ENCODE data around the gene ZNF235.
"Not testable (repeated sequence)": the region's sequence is repeated elsewhere in the genome, so short reads cannot be mapped to it uniquely, and the experiment has no call there.

Gene ZNF235

GRCh38 chr19:44304659-44305193, at the start of gene ZNF235:
TSS of gene ZNF235 (minus strand) at chr19:44305025. CDS start at chr19:44303404, 1,621 bp downstream.
- peak; percentile 95 for DNase-seq (ENCODE audit: low read depth)

GRCh38 chr19:44346556-44346955, 41.7 kb upstream of the ZNF235 start:
- no peak for DNase-seq (ENCODE audit: low read depth)

- no peak for DNase-seq (ENCODE audit: low read depth)
Observed at GRCh38 chr19:44345959-44346358, 41.1 kb upstream of the ZNF235 start.

- DNase-seq (ENCODE audit: low read depth), result no peak
Observed at GRCh38 chr19:44344255-44344654, 39.4 kb upstream of the ZNF235 start.

- DNase-seq (ENCODE audit: low read depth), result no peak
Observed at GRCh38 chr19:44341794-44342193, 37.0 kb upstream of the ZNF235 start.

- not testable (repeated sequence) for DNase-seq (ENCODE audit: low read depth)
Observed at GRCh38 chr19:44334639-44335038, 29.8 kb upstream of the ZNF235 start.

GRCh38 chr19:44332145-44332544, 27.3 kb upstream of the ZNF235 start:
- DNase-seq (ENCODE audit: low read depth), result no peak

- no peak for DNase-seq (ENCODE audit: low read depth)
Observed at GRCh38 chr19:44315883-44316282, 11.1 kb upstream of the ZNF235 start.

GRCh38 chr19:44313231-44313630, 8.4 kb upstream of the ZNF235 start:
- DNase-seq (ENCODE audit: low read depth), result no peak

GRCh38 chr19:44308011-44308410, 3.2 kb upstream of the ZNF235 start:
- peak; percentile 5 for DNase-seq (ENCODE audit: low read depth)

GRCh38 chr19:44306283-44306682, 1.5 kb upstream of the ZNF235 start:
- DNase-seq (ENCODE audit: low read depth), result no peak

GRCh38 chr19:44305457-44305856, 632 bp upstream of the ZNF235 start:
- DNase-seq (ENCODE audit: low read depth), result no peak

- peak; percentile 32 for DNase-seq (ENCODE audit: low read depth)
Observed at GRCh38 chr19:44303976-44304568, 753 bp downstream of the ZNF235 start.

- DNase-seq (ENCODE audit: low read depth), result no peak
Observed at GRCh38 chr19:44303320-44303719, 1.5 kb downstream of the ZNF235 start.

- no peak for DNase-seq (ENCODE audit: low read depth)
Observed at GRCh38 chr19:44284968-44285367, 19.9 kb downstream of the ZNF235 start.

- no peak for DNase-seq (ENCODE audit: low read depth)
Observed at GRCh38 chr19:44282846-44283245, 22.0 kb downstream of the ZNF235 start.

- no peak for DNase-seq (ENCODE audit: low read depth)
Observed at GRCh38 chr19:44280916-44281315, 23.9 kb downstream of the ZNF235 start.

- DNase-seq (ENCODE audit: low read depth), result no peak
Observed at GRCh38 chr19:44278181-44278690, 26.6 kb downstream of the ZNF235 start.

GRCh38 chr19:44277331-44277730, 27.5 kb downstream of the ZNF235 start:
- no peak for DNase-seq (ENCODE audit: low read depth)

GRCh38 chr19:44260695-44261446, 44.0 kb downstream of the ZNF235 start:
- no peak for DNase-seq (ENCODE audit: low read depth)

GRCh38 chr19:44260343-44260681, 44.5 kb downstream of the ZNF235 start:
- DNase-seq (ENCODE audit: low read depth), result no peak

GRCh38 chr19:44258835-44259413, 45.9 kb downstream of the ZNF235 start:
- DNase-seq (ENCODE audit: low read depth), result no peak

- DNase-seq (ENCODE audit: low read depth), result no peak
Observed at GRCh38 chr19:44258136-44258535, 46.7 kb downstream of the ZNF235 start.
